OCI-LY7 (cell line): Measurements from ENCODE around the gene TRIM67. TPM values are rescaled to one million over a fixed set of nuclear protein-coding genes. Genes with fewer than 3 reads are reported as not detected.

Experiments
- BruUV-seq: library from RNA; stranded (reverse); fragments of 400-500 nt; replicated peaks from 2 replicates; lab custom pipeline; 2021; lab: Mats Ljungman, UMichigan
- CTCF ChIA-PET: fragments of 300-600 bp; sonication (Branson Sonifier 250); formaldehyde crosslinking; loops from one replicate; lab custom pipeline; 2022; ENCODE audit warnings: antibody characterized with exemption; ENCODE audit not compliant: unreplicated experiment; lab: Charles Lee
- POLR2A ChIA-PET: fragments of 300-600 bp; sonication (Branson Sonifier 250); formaldehyde crosslinking; loops from one replicate; lab custom pipeline; 2022; ENCODE audit warnings: antibody characterized with exemption; lab: Charles Lee
- DNase-seq: peaks from one replicate; pipeline ENCODE4 v3.0.0-alpha.2; 2015; ENCODE audit warnings: low spot score
- H2AFZ ChIP-seq: fragments of 200-600 bp; sonication (generic), shearing (Covaris generic); 2 replicates; pipeline ENCODE4 v1.6.1; 2014; ENCODE audit warnings: mild to moderate bottlenecking, antibody characterized with exemption, low read length, moderate library complexity
- H3K27ac ChIP-seq: fragments of 200-600 bp; sonication (generic); 2 replicates; pipeline ENCODE4 v1.5.1; 2014; ENCODE audit warnings: mixed run types, low read depth, mild to moderate bottlenecking, moderate library complexity, low read length, inconsistent platforms; ENCODE audit not compliant: poor library complexity, severe bottlenecking
- H3K36me3 ChIP-seq: fragments of 200-600 bp; sonication (generic); 2 replicates; pipeline ENCODE4 v1.6.1; 2014; ENCODE audit warnings: mild to moderate bottlenecking, antibody characterized with exemption, low read length, moderate library complexity, mixed read lengths; ENCODE audit not compliant: insufficient read depth
- H3K4me1 ChIP-seq: fragments of 200-600 bp; sonication (generic); 2 replicates; pipeline ENCODE4 v1.5.1; 2014; ENCODE audit warnings: mild to moderate bottlenecking, low read length; ENCODE audit not compliant: insufficient read depth, poor library complexity, severe bottlenecking
- H3K4me2 ChIP-seq: fragments of 200-600 bp; sonication (generic); 2 replicates; pipeline ENCODE4 v1.6.1; 2014; ENCODE audit warnings: mild to moderate bottlenecking, low read length
- H3K4me3 ChIP-seq: fragments of 200-600 bp; sonication (generic); 2 replicates; pipeline ENCODE4 v1.5.1; 2014; ENCODE audit warnings: mild to moderate bottlenecking, low read depth, low read length; ENCODE audit not compliant: poor library complexity, severe bottlenecking
- H3K79me2 ChIP-seq: fragments of 200-600 bp; sonication (generic); 2 replicates; pipeline ENCODE4 v1.6.1; 2016; ENCODE audit warnings: low read depth, mild to moderate bottlenecking, low read length, moderate library complexity, mixed read lengths; ENCODE audit not compliant: insufficient read depth
- H3K9me2 ChIP-seq: fragments of 200-600 bp; sonication (generic); 2 replicates; pipeline ENCODE4 v1.6.1; 2016; ENCODE audit warnings: mild to moderate bottlenecking, low read length, mixed read lengths; ENCODE audit not compliant: insufficient read depth
- H3K9me3 ChIP-seq: fragments of 200-600 bp; sonication (generic); 2 replicates; pipeline ENCODE4 v1.6.1; 2014; ENCODE audit warnings: mild to moderate bottlenecking, mixed run types, low read length, mixed read lengths
- H4K20me1 ChIP-seq: fragments of 200-600 bp; sonication (generic); 2 replicates; pipeline ENCODE4 v1.6.1; 2014; ENCODE audit warnings: mild to moderate bottlenecking, antibody characterized with exemption, low read length, moderate library complexity, mixed read lengths; ENCODE audit not compliant: insufficient read depth
- CTCF ChIP-seq: fragments of 200-600 bp; sonication (generic); conservative IDR thresholded peaks from 2 replicates; pipeline ENCODE4 v1.5.1; 2014; ENCODE audit warnings: mild to moderate bottlenecking, antibody characterized with exemption, low read length, moderate library complexity, mixed read lengths
- EZH2phosphoT487 ChIP-seq: fragments of 200-600 bp; sonication (generic); IDR thresholded peaks from 2 replicates; pipeline ENCODE4 v1.6.1; 2018; ENCODE audit warnings: low read depth, borderline replicate concordance, mild to moderate bottlenecking, mixed run types, antibody characterized with exemption, low read length, moderate library complexity, mixed read lengths
- intact Hi-C: fragments of 100-400 bp; cut with micrococcal nuclease; formaldehyde crosslinking; loops from one replicate; pipeline ENCODE4 v1.10.0; 2022; ENCODE audit not compliant: unreplicated experiment
- total RNA-seq, 2 experiments: library from RNA; depleted of rRNA in 1 of 2; stranded (reverse); fragments of >200 nt in 1 of 2; shearing (Covaris generic) in 1 of 2; gene quantifications; 2 replicates each; pipeline ENCODE4 v1.2.3, GENCODE V29; 2014 to 2022

Gene TRIM67
- total RNA-seq, 2 experiments from 2014 or later, result 0.03 to 0.06 TPM

GRCh38 chr1:231260351-231260750, 98.5 kb downstream of the TRIM67 start:
- no peak for DNase-seq
- ChIA-PET CTCF (no interaction called here), POLR2A (interaction anchor here (1.4 kb wide), 1 partner anchor 85 kb away, joined by 4 read pairs; no protein-coding TSS in a partner anchor)
- Histone ChIP-seq H3K4me1 (no peaks in the 10 kb centered on the region), H3K79me2 (no peaks in the 10 kb centered on the region), H3K4me2 (no peak overlapping the region), H3K9me3 (no peaks in the 10 kb centered on the region), H2AFZ (no peak overlapping the region), H4K20me1 (no peaks in the 10 kb centered on the region), H3K27ac (no peak overlapping the region), H3K36me3 (peaks cover 95% of the 10 kb centered on the region), H3K9me2 (no peaks in the 10 kb centered on the region), H3K4me3 (no peak overlapping the region)
- intact Hi-C loops, result no loop called here
- TF ChIP-seq CTCF (no peak), EZH2phosphoT487 (no peak)
- no TSS peak for BruUV-seq

GRCh38 chr1:231264642-231265041, 102.8 kb downstream of the TRIM67 start:
- Histone ChIP-seq H3K4me1 (no peaks in the 10 kb centered on the region), H3K9me3 (no peaks in the 10 kb centered on the region), H4K20me1 (no peaks in the 10 kb centered on the region), H3K4me2 (no peak overlapping the region), H3K4me3 (no peak overlapping the region), H3K9me2 (no peaks in the 10 kb centered on the region), H3K27ac (no peak overlapping the region), H3K36me3 (peaks cover 92% of the 10 kb centered on the region), H3K79me2 (no peaks in the 10 kb centered on the region), H2AFZ (no peak overlapping the region)
- DNase-seq, result no peak
- POLR2A ChIA-PET, result interaction anchor here (1.3 kb wide), 1 partner anchor 19 kb away, joined by 3 read pairs; no protein-coding TSS in a partner anchor
- TF ChIP-seq EZH2phosphoT487, result no peak
- TF ChIP-seq CTCF, result no peak
- intact Hi-C loops, result no loop called here
- CTCF ChIA-PET, result no interaction called here
- BruUV-seq, result no TSS peak

DNA sequence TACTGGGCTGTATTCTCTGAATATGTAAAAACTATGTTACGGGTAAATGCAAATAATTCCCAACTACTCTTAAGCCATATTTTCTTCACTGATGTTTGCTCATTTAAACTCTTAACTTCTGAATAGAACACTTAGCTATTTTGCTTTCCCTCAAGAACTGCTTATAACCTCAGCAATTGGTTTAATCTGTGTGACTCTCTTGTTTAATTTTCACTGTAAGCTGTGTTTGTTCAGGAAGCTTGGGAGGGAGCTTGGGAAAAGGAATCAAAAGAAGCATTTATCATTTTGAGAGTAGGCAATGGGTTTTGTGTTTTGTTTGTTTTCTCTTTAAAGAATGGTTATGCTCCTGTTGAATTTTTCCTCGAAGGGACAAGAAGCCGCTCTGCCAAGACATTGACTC, 103.5 kb downstream of the TRIM67 start:
- H3K4me3 ChIP-seq, result no peak overlapping the region
- no peak overlapping the region for H2AFZ ChIP-seq
- DNase-seq, result no peak
- H3K4me2 ChIP-seq, result no peak overlapping the region
- POLR2A ChIA-PET, result interaction anchor here (1.1 to 1.3 kb wide), 2 partner anchors 15 to 19 kb away, joined by 3 to 6 read pairs; no protein-coding TSS in a partner anchor
- no TSS peak for BruUV-seq
- H4K20me1 ChIP-seq, result no peaks in the 10 kb centered on the region
- no peaks in the 10 kb centered on the region for H3K9me3 ChIP-seq
- CTCF ChIA-PET, result no interaction called here
- H3K79me2 ChIP-seq, result no peaks in the 10 kb centered on the region
- intact Hi-C loops, result no loop called here
- H3K4me1 ChIP-seq, result no peaks in the 10 kb centered on the region
- TF ChIP-seq EZH2phosphoT487 (no peak), CTCF (no peak)
- H3K36me3 ChIP-seq, result peaks cover 92% of the 10 kb centered on the region
- no peaks in the 10 kb centered on the region for H3K9me2 ChIP-seq
- H3K27ac ChIP-seq, result no peak overlapping the region
